SHP77 (cell line): ENCODE measurements around the gene NEU4.
"Not testable (repeated sequence)": the region's sequence is repeated elsewhere in the genome, so short reads cannot be mapped to it uniquely, and the experiment has no call there.

ENCODE experiments used
- DNase-seq, 2 experiments: peaks; one replicate each; lab custom pipeline; 2025; lab: John Stamatoyannopoulos, UW

Gene NEU4

GRCh38 chr2:241775223-241776177 lies 33.5 kb upstream of the NEU4 start:
- DNase-seq, result peak in 1 of 2 experiments; percentile 27

GRCh38 chr2:241776336-241777169 lies 32.4 kb upstream of the NEU4 start, which contains the start of gene GAL3ST2:
Gene GAL3ST2 (plus strand): TSS chr2:241776822. CDS start chr2:241776956, 134 bp downstream.
- no peak for DNase-seq

- no peak for DNase-seq
Measured at GRCh38 chr2:241777170-241777685, 31.8 kb upstream of the NEU4 start.

- DNase-seq, result no peak
Measured at GRCh38 chr2:241777686-241778627, 31.0 kb upstream of the NEU4 start.

- DNase-seq, result no peak
Measured at GRCh38 chr2:241780939-241781569, 27.9 kb upstream of the NEU4 start.

GRCh38 chr2:241782053-241782452 lies 26.9 kb upstream of the NEU4 start:
- not testable (repeated sequence) for DNase-seq

GRCh38 chr2:241788135-241788534 lies 20.9 kb upstream of the NEU4 start:
- no peak for DNase-seq

- DNase-seq, result no peak
Measured at GRCh38 chr2:241788572-241788971, 20.4 kb upstream of the NEU4 start.

- not testable (repeated sequence) for DNase-seq
Measured at GRCh38 chr2:241791385-241791784, 17.6 kb upstream of the NEU4 start.

- no peak for DNase-seq
Measured at GRCh38 chr2:241793385-241793784, 15.6 kb upstream of the NEU4 start.

- no peak for DNase-seq
Measured at GRCh38 chr2:241794250-241794823, 14.7 kb upstream of the NEU4 start.

GRCh38 chr2:241795021-241795999 lies 13.7 kb upstream of the NEU4 start:
- no peak for DNase-seq

GRCh38 chr2:241796209-241796608 lies 12.8 kb upstream of the NEU4 start:
- no peak for DNase-seq

GRCh38 chr2:241796610-241797138 lies 12.3 kb upstream of the NEU4 start:
- DNase-seq, result no peak

GRCh38 chr2:241797441-241798080 lies 11.4 kb upstream of the NEU4 start:
- DNase-seq, result no peak

GRCh38 chr2:241798081-241798630 lies 10.8 kb upstream of the NEU4 start:
- DNase-seq, result peak in 1 of 2 experiments; percentile 21

- no peak for DNase-seq
Measured at GRCh38 chr2:241798631-241799521, 10.1 kb upstream of the NEU4 start.
